ENCODE measurements around the gene JSRP1. TPM values are rescaled to one million over a fixed set of nuclear protein-coding genes. Genes with fewer than 3 reads are reported as not detected.

Gene JSRP1
- polyA plus RNA-seq, 1 of the 3 experiments (the other 2 are of a cell fraction), result 0.76 TPM

- no peaks in the 10 kb centered on the region for H3K9me3 ChIP-seq
- peaks cover 8 to 64% of the 10 kb centered on the region in 2 experiments for H3K36me3 ChIP-seq (replicated peaks in 1 of 2; ENCODE audit: control insufficient read depth in 1 of 2, insufficient read depth in 2 of 2, low read length in 1 of 2)
- CTCF ChIA-PET, result no interaction called here
- 100% methylated on average over 3 of the region's 21 CpGs for WGBS (ENCODE audit: low lambda C conversion rate)
- no peaks in the 10 kb centered on the region for H3K27me3 ChIP-seq (ENCODE audit: insufficient read depth)
- H3K4me3 ChIP-seq (ENCODE audit: low read depth in 2 of 2, low read length in 1 of 2), result no peak overlapping the region
- TF ChIP-seq, protein P1, sequence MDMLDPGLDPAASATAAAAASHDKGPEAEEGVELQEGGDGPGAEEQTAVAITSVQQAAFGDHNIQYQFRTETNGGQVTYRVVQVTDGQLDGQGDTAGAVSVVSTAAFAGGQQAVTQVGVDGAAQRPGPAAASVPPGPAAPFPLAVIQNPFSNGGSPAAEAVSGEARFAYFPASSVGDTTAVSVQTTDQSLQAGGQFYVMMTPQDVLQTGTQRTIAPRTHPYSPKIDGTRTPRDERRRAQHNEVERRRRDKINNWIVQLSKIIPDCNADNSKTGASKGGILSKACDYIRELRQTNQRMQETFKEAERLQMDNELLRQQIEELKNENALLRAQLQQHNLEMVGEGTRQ (IDR thresholded peaks at IDR 0.05; ENCODE audit: borderline replicate concordance, low read depth, low read length), result no peak
- no peak for TF ChIP-seq SIN3A (IDR thresholded peaks at IDR 0.05; ENCODE audit: borderline replicate concordance, low read depth, low read length)
- DNase-seq, result no peak
- no peak overlapping the region for H3K27ac ChIP-seq (ENCODE audit: low read depth in 2 of 2, low read length in 1 of 2)
- no peak overlapping the region for H3K9ac ChIP-seq
- H3K4me2 ChIP-seq, result no peak overlapping the region
- H3K79me2 ChIP-seq (ENCODE audit: insufficient read depth), result 0 out of 2 replicates have a peak, but pooled peaks cover 7% of the 10 kb centered on the region
- no peaks in the 10 kb centered on the region for H3F3A ChIP-seq (replicated peaks; ENCODE audit: insufficient read depth)
- POLR2A ChIA-PET, result no interaction called here
- H3K9me2 ChIP-seq, result no peaks in the 10 kb centered on the region
- H3K4me1 ChIP-seq (ENCODE audit: control insufficient read depth in 1 of 2, insufficient read depth in 2 of 2, low read depth in 1 of 2, low read length in 1 of 2), result no peaks in the 10 kb centered on the region
- no peak overlapping the region for H2AFZ ChIP-seq (ENCODE audit: low read depth)
- no peaks in the 10 kb centered on the region for H4K20me1 ChIP-seq (ENCODE audit: insufficient read depth)
These were observed 46.0 kb downstream of the JSRP1 start for GRCh38 chr19:2210206-2210605.

DNA sequence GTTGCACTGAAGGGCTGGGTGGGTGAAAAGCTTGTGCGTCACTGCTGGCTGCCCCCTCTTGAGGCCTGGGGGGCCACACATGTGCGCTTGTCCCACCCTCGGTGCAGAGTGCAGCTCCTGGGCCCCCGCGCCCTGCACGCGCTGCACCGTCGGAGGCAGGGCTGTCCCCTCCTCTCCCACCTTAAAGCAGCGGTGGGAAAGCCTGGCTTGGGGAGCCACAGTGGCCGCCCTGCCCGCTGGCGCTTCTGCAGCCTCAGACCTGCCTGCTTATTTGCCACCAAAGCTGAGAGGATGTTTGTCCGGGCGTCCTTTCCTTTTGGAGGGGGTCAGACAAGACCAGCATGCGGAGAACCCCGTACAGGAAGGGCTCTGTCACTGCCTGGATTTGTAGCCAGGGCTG, 46.8 kb downstream of the JSRP1 start:
- Histone ChIP-seq H3K9me3 (no peaks in the 10 kb centered on the region), H3K36me3 (replicated peaks in 1 of 2; ENCODE audit: control insufficient read depth in 1 of 2, insufficient read depth in 2 of 2, low read length in 1 of 2) (peaks cover 8 to 61% of the 10 kb centered on the region in 2 experiments), H3K4me1 (ENCODE audit: control insufficient read depth in 1 of 2, insufficient read depth in 2 of 2, low read depth in 1 of 2, low read length in 1 of 2) (no peaks in the 10 kb centered on the region), H3K27me3 (ENCODE audit: insufficient read depth) (no peaks in the 10 kb centered on the region), H3K79me2 (ENCODE audit: insufficient read depth) (0 out of 2 replicates have a peak, but pooled peaks cover 7% of the 10 kb centered on the region), H3K9me2 (no peaks in the 10 kb centered on the region), H3F3A (replicated peaks; ENCODE audit: insufficient read depth) (no peaks in the 10 kb centered on the region), H3K9ac (no peak overlapping the region), H4K20me1 (ENCODE audit: insufficient read depth) (no peaks in the 10 kb centered on the region), H2AFZ (ENCODE audit: low read depth) (no peak overlapping the region), H3K4me2 (no peak overlapping the region), H3K4me3 (ENCODE audit: low read depth in 2 of 2, low read length in 1 of 2) (no peak overlapping the region), H3K27ac (ENCODE audit: low read depth in 2 of 2, low read length in 1 of 2) (no peak overlapping the region)
- DNase-seq, result no peak
- TF ChIP-seq CHD2 (IDR thresholded peaks at IDR 0.05; ENCODE audit: low read length, partially characterized antibody) (no peak), RXRA (IDR thresholded peaks at IDR 0.05; ENCODE audit: borderline replicate concordance, low read depth) (no peak), NRF1 (IDR thresholded peaks at IDR 0.05; ENCODE audit: low read depth, low read length) (no peak), MEF2A (IDR thresholded peaks at IDR 0.05; ENCODE audit: borderline replicate concordance, low read depth) (no peak), FOXM1 (IDR thresholded peaks at IDR 0.05; ENCODE audit: low read depth) (no peak), EZH2phosphoT487 (IDR thresholded peaks at IDR 0.05; ENCODE audit: borderline replicate concordance, low read depth) (no peak), GABPA (IDR thresholded peaks at IDR 0.05; ENCODE audit: low read depth) (no peak), MXI1 (IDR thresholded peaks at IDR 0.05; ENCODE audit: low read depth, low read length) (no peak), RCOR1 (IDR thresholded peaks at IDR 0.05; ENCODE audit: low read length) (no peak), SIN3A (IDR thresholded peaks at IDR 0.05; ENCODE audit: borderline replicate concordance, low read depth, low read length) (no peak), TCF12 (IDR thresholded peaks at IDR 0.05) (no peak), ELF1 (IDR thresholded peaks at IDR 0.05) (no peak), NFIC (IDR thresholded peaks at IDR 0.05; ENCODE audit: borderline replicate concordance) (no peak)
- TF ChIP-seq, protein P2, sequence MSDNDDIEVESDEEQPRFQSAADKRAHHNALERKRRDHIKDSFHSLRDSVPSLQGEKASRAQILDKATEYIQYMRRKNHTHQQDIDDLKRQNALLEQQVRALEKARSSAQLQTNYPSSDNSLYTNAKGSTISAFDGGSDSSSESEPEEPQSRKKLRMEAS (IDR thresholded peaks at IDR 0.05; ENCODE audit: low read depth), result no peak
- TF ChIP-seq, protein P1 (IDR thresholded peaks at IDR 0.05; ENCODE audit: borderline replicate concordance, low read depth, low read length), result no peak
- TF ChIP-seq, protein P3, sequence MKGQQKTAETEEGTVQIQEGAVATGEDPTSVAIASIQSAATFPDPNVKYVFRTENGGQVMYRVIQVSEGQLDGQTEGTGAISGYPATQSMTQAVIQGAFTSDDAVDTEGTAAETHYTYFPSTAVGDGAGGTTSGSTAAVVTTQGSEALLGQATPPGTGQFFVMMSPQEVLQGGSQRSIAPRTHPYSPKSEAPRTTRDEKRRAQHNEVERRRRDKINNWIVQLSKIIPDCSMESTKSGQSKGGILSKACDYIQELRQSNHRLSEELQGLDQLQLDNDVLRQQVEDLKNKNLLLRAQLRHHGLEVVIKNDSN (IDR thresholded peaks at IDR 0.05; ENCODE audit: borderline replicate concordance, low read depth), result no peak
- WGBS (ENCODE audit: low lambda C conversion rate), result 99% methylated on average over 12 of the region's 17 CpGs
- ChIA-PET CTCF (no interaction called here), POLR2A (interaction anchor here (0.6 kb wide), 1 partner anchor 175 kb away, joined by 3 read pairs; no protein-coding TSS in a partner anchor)
